H1 (cell line): ENCODE data around the gene RAD18. TPM values are rescaled to one million over a fixed set of nuclear protein-coding genes. Genes with fewer than 3 reads are reported as not detected.

Experiments used
- CTCF ChIA-PET: fragments of 300-600 bp; sonication (Branson Sonifier 250); formaldehyde crosslinking; loops from one replicate; lab custom pipeline; 2021; ENCODE audit not compliant: partially characterized antibody; lab: Charles Lee
- POLR2A ChIA-PET: fragments of 300-600 bp; sonication (Branson Sonifier 250); formaldehyde crosslinking; loops from one replicate; lab custom pipeline; 2021; ENCODE audit warnings: inconsistent platforms; ENCODE audit not compliant: partially characterized antibody; lab: Charles Lee
- DNase-seq, 2 experiments: peaks; one replicate each; pipeline versions ENCODE4 v3.0.0 to v3.0.0-alpha.2; 2010 to 2022; ENCODE audit warnings: low spot score in 2 of 2, low read depth in 1 of 2, mixed read lengths in 1 of 2
- FAIRE-seq: peaks from 2 replicates; lab custom pipeline; 2011; peaks lifted over from hg19 to GRCh38; lab: Jason Lieb, UNC
- H2AFZ ChIP-seq: 2 replicates; pipeline ENCODE4 v1.8.1; 2012; ENCODE audit warnings: low read length, inconsistent platforms
- H2AK5ac ChIP-seq: 2 replicates; pipeline ENCODE4 v1.6.1; 2013; ENCODE audit warnings: low read depth, low read length
- H2BK120ac ChIP-seq: replicated peaks from 2 replicates; pipeline ENCODE3; 2013; ENCODE audit warnings: low read depth, low read length, inconsistent platforms
- H2BK12ac ChIP-seq: 2 replicates; pipeline ENCODE4 v1.6.1; 2013; ENCODE audit warnings: low read depth, low read length
- H2BK15ac ChIP-seq: 2 replicates; pipeline ENCODE4 v1.6.1; 2013; ENCODE audit warnings: low read length
- H2BK20ac ChIP-seq: 2 replicates; pipeline ENCODE4 v1.6.1; 2013; ENCODE audit warnings: low read length
- H2BK5ac ChIP-seq: 2 replicates; pipeline ENCODE4 v1.6.1; 2013; ENCODE audit warnings: low read depth, low read length
- H3K14ac ChIP-seq: 2 replicates; pipeline ENCODE4 v1.6.1; 2013; ENCODE audit warnings: inconsistent platforms; ENCODE audit not compliant: insufficient read length
- H3K18ac ChIP-seq: 2 replicates; pipeline ENCODE4 v1.6.1; 2013; ENCODE audit warnings: low read length; ENCODE audit errors: extremely low read depth
- H3K23ac ChIP-seq: 2 replicates; pipeline ENCODE4 v1.6.1; 2013; ENCODE audit warnings: inconsistent platforms; ENCODE audit not compliant: insufficient read length
- H3K23me2 ChIP-seq: 2 replicates; pipeline ENCODE4 v1.6.1; 2013; ENCODE audit warnings: low read depth, low read length
- H3K27ac ChIP-seq: 2 replicates; pipeline ENCODE4 v1.6.1; 2011; ENCODE audit warnings: low read depth, low read length, inconsistent platforms
- H3K27me3 ChIP-seq, 4 experiments: replicated peaks in 1 of 4; 1 replicate in 1 of 4; 2 replicates in 3 of 4; pipeline versions ENCODE4 v1.6.1 to v1.8.1; 2011 to 2013; ENCODE audit warnings: low read length in 3 of 4, mild to moderate bottlenecking in 3 of 4, inconsistent platforms in 2 of 4, mixed read lengths in 2 of 4, moderate library complexity in 1 of 4; ENCODE audit not compliant: control insufficient read depth in 3 of 4, insufficient read depth in 3 of 4; ENCODE audit errors: extremely low read depth in 1 of 4
- H3K36me3 ChIP-seq, 4 experiments: 2 replicates each; pipeline versions ENCODE4 v1.6.1 to v1.8.1; 2011 to 2013; ENCODE audit warnings: mild to moderate bottlenecking in 4 of 4, low read length in 3 of 4, moderate library complexity in 2 of 4, control low read depth in 1 of 4, inconsistent platforms in 1 of 4; ENCODE audit not compliant: insufficient read depth in 4 of 4, control insufficient read depth in 2 of 4
- H3K4ac ChIP-seq: replicated peaks from 2 replicates; pipeline ENCODE3; 2013; ENCODE audit warnings: low read length, low read depth, mixed read lengths, inconsistent platforms; ENCODE audit not compliant: insufficient read length
- H3K4me1 ChIP-seq, 4 experiments: replicated peaks in 1 of 4; 1 replicate in 1 of 4; 2 replicates in 3 of 4; pipeline versions ENCODE4 v1.6.1 to v1.8.1; 2011 to 2013; ENCODE audit warnings: low read length in 3 of 4, inconsistent platforms in 2 of 4, mixed read lengths in 1 of 4; ENCODE audit not compliant: insufficient read depth in 4 of 4, control insufficient read depth in 3 of 4
- H3K4me2 ChIP-seq, 2 experiments: 2 replicates each; pipeline versions ENCODE4 v1.6.1 to v1.8.1; 2011 to 2013; ENCODE audit warnings: low read depth in 2 of 2, low read length in 2 of 2, control low read depth in 1 of 2, inconsistent platforms in 1 of 2, mild to moderate bottlenecking in 1 of 2; ENCODE audit not compliant: insufficient read depth in 1 of 2
- H3K4me3 ChIP-seq, 4 experiments: fragments of 200-600, 300-600 bp in 1 of 4; sonication (generic), shearing (Covaris generic), sonication (Bioruptor Twin) in 1 of 4; 2 replicates each; pipeline versions ENCODE4 v1.5.1 to v1.8.1; 2011 to 2016; ENCODE audit warnings: low read length in 4 of 4, low read depth in 3 of 4, control low read depth in 2 of 4, inconsistent platforms in 2 of 4, mild to moderate bottlenecking in 2 of 4, mixed read lengths in 1 of 4, moderate library complexity in 1 of 4; ENCODE audit not compliant: insufficient read depth in 2 of 4; ENCODE audit errors: extremely low read depth in 1 of 4
- H3K56ac ChIP-seq: replicated peaks from 2 replicates; pipeline ENCODE3; 2013; ENCODE audit warnings: low read depth, mild to moderate bottlenecking, mixed read lengths, low read length, inconsistent platforms; ENCODE audit not compliant: insufficient read length
- H3K79me1 ChIP-seq: 2 replicates; pipeline ENCODE4 v1.6.1; 2013; ENCODE audit warnings: low read depth, low read length, control low read depth
- H3K79me2 ChIP-seq, 2 experiments: 2 replicates each; pipeline versions ENCODE4 v1.6.1 to v1.8.1; 2012 to 2013; ENCODE audit warnings: low read length in 2 of 2, mild to moderate bottlenecking in 2 of 2, inconsistent platforms in 1 of 2; ENCODE audit not compliant: insufficient read depth in 2 of 2, control insufficient read depth in 1 of 2
- H3K9ac ChIP-seq, 4 experiments: replicated peaks in 1 of 4; 1 replicate in 1 of 4; 2 replicates in 3 of 4; pipeline versions ENCODE4 v1.6.1 to v1.8.1; 2011 to 2013; ENCODE audit warnings: low read depth in 3 of 4, low read length in 3 of 4, control low read depth in 2 of 4, mild to moderate bottlenecking in 2 of 4, moderate library complexity in 2 of 4, inconsistent platforms in 1 of 4; ENCODE audit errors: extremely low read depth in 1 of 4
- H3K9me3 ChIP-seq, 2 experiments: 2 replicates each; pipeline versions ENCODE4 v1.6.1 to v1.8.1; 2012 to 2013; ENCODE audit warnings: mild to moderate bottlenecking in 2 of 2, moderate library complexity in 2 of 2, control low read depth in 1 of 2, inconsistent platforms in 1 of 2, low read depth in 1 of 2, low read length in 1 of 2, mixed read lengths in 1 of 2; ENCODE audit not compliant: insufficient read depth in 2 of 2
- H4K20me1 ChIP-seq, 2 experiments: replicated peaks in 1 of 2; 2 replicates each; pipeline versions ENCODE3 to v1.8.1; 2011 to 2013; ENCODE audit warnings: inconsistent platforms in 2 of 2, low read length in 2 of 2, mild to moderate bottlenecking in 1 of 2; ENCODE audit not compliant: insufficient read depth in 2 of 2, control insufficient read depth in 1 of 2
- H4K5ac ChIP-seq: 2 replicates; pipeline ENCODE4 v1.6.1; 2013; ENCODE audit warnings: low read length, low read depth, mixed read lengths, inconsistent platforms; ENCODE audit not compliant: insufficient read length
- H4K8ac ChIP-seq: 2 replicates; pipeline ENCODE4 v1.8.0; 2013; ENCODE audit warnings: mild to moderate bottlenecking, moderate library complexity, low read length, inconsistent platforms; ENCODE audit not compliant: insufficient read depth; ENCODE audit errors: extremely low read depth
- H4K91ac ChIP-seq: replicated peaks from 2 replicates; pipeline ENCODE3; 2013; ENCODE audit warnings: low read length, mixed read lengths, inconsistent platforms; ENCODE audit not compliant: insufficient read length
- CBX8 ChIP-seq: fragments of 300-800, 300-1000 bp; sonication (generic); IDR thresholded peaks from 2 replicates; pipeline ENCODE4 v1.7.1; 2016; ENCODE audit warnings: low read depth, low read length, borderline replicate concordance
- E2F6 ChIP-seq: IDR thresholded peaks from 2 replicates; pipeline ENCODE4 v1.6.1; 2012; ENCODE audit warnings: inconsistent platforms
- JUND ChIP-seq: IDR thresholded peaks from 2 replicates; pipeline ENCODE4 v1.6.1; 2011; ENCODE audit warnings: mild to moderate bottlenecking, improper control_type of control experiment, low read length
- KDM4A ChIP-seq: IDR thresholded peaks from one replicate; pipeline ENCODE4 v1.7.1; 2012; ENCODE audit warnings: low read depth, mild to moderate bottlenecking, moderate library complexity, low read length, inconsistent platforms; ENCODE audit not compliant: severe bottlenecking
- NANOG ChIP-seq: IDR thresholded peaks from 2 replicates; pipeline ENCODE4 v1.6.1; 2011; ENCODE audit warnings: low read length, low read depth, mild to moderate bottlenecking, inconsistent platforms; ENCODE audit not compliant: insufficient read depth, poor library complexity, severe bottlenecking
- SP2 ChIP-seq: IDR thresholded peaks from 2 replicates; pipeline ENCODE4 v1.6.1; 2012; ENCODE audit warnings: mild to moderate bottlenecking, low read length, inconsistent platforms
- TAF1 ChIP-seq: IDR thresholded peaks from 2 replicates; pipeline ENCODE4 v1.6.1; 2011; ENCODE audit warnings: mild to moderate bottlenecking, low read depth, low read length
- TCF12 ChIP-seq: IDR thresholded peaks from 2 replicates; pipeline ENCODE4 v1.6.1; 2011; ENCODE audit warnings: low read depth, mild to moderate bottlenecking, low read length
- ZNF274 ChIP-seq: IDR thresholded peaks from 2 replicates; pipeline ENCODE4 v1.7.0; 2012; ENCODE audit warnings: low read length, borderline replicate concordance; ENCODE audit errors: extremely low read depth
- polyA plus RNA-seq, 7 experiments: library from polyadenylated mRNA; depleted of rRNA in 3 of 7; stranded (reverse) in 5 of 7; unstranded in 2 of 7; fragments of >200 nt in 5 of 7; fragments of 200-250 nt in 2 of 7; gene quantifications; 1 replicate in 5 of 7; 2 replicates in 1 of 7; 4 replicates in 1 of 7; pipeline versions ENCODE4 v1.2.1 to v1.2.3, GENCODE V29; 2011 to 2013; ENCODE audit warnings: missing spikeins in 2 of 7, mixed read lengths in 2 of 7
- total RNA-seq: library from RNA; stranded (reverse); fragmentation: NEBNext Ultra II Directional; extraction: Animal tissue kit (Norgen Biotek cat#: 25700); gene quantifications from 2 replicates; pipeline ENCODE4 v1.2.1, GENCODE V29; 2021

Gene RAD18
- total and polyA plus RNA-seq, 2 of the 8 experiments (the other 6 are each of a cell fraction or from before 2014, with no cell fraction given) = 13.0 to 23.2 TPM

GRCh38 chr3:8953313-8953712 is 10.0 kb downstream of the RAD18 start:
- Histone ChIP-seq H2AFZ (no peak overlapping the region), H3K23ac (no peak overlapping the region), H3K4me2 (no peak overlapping the region), H2BK20ac (no peak overlapping the region), H3K9ac (no peak overlapping the region), H3K23me2 (no peaks in the 10 kb centered on the region), H3K79me2 (peaks cover 0 to 63% of the 10 kb centered on the region in 2 experiments; a peak in 2 of 4 replicates), H4K5ac (no peak overlapping the region), H2BK12ac (no peak overlapping the region), H4K20me1 (peaks cover 0 to 12% of the 10 kb centered on the region in 2 experiments), H2BK15ac (no peak overlapping the region), H3K79me1 (peaks cover 2% of the 10 kb centered on the region; the same call in 1 of the 2 replicates), H3K14ac (no peak overlapping the region), H2BK120ac (no peak overlapping the region), H3K36me3 (peaks cover 0 to 18% (median 4%) of the 10 kb centered on the region in 4 experiments; a peak in 2 of 8 replicates), H3K4me3 (no peak overlapping the region), H2AK5ac (no peak overlapping the region), H3K9me3 (no peaks in the 10 kb centered on the region), H4K91ac (no peak overlapping the region), H3K4me1 (no peaks in the 10 kb centered on the region), H4K8ac (no peak overlapping the region), H2BK5ac (no peak overlapping the region), H3K56ac (no peak overlapping the region), H3K27me3 (no peaks in the 10 kb centered on the region), H3K27ac (no peak overlapping the region), H3K4ac (no peak overlapping the region), H3K18ac (no peak overlapping the region)
- POLR2A ChIA-PET = no interaction called here
- DNase-seq (no peak), FAIRE-seq (no peak)
- CTCF ChIA-PET = interaction anchor here (2.7 kb wide), 1 partner anchor 34 kb away, joined by 9 read pairs; no protein-coding TSS in a partner anchor
- TF ChIP-seq ZNF274 (no peak), TCF12 (no peak), NANOG (no peak), SP2 (no peak), TAF1 (no peak), CBX8 (no peak), E2F6 (no peak), JUND (no peak), KDM4A (no peak)
